Measurements from ENCODE around the gene ANK2.

- TF ChIP-seq GABPA (IDR thresholded peaks at IDR 0.05 in 1 of 2, conservative IDR thresholded peaks at IDR 0.05 in 1 of 2) (no peak), CTCF (IDR thresholded peaks at IDR 0.05; ENCODE audit: low read depth, low read length, missing input control) (no peak), TAF1 (conservative IDR thresholded peaks at IDR 0.05) (no peak), YY1 (IDR thresholded peaks at IDR 0.05) (no peak), MAX (IDR thresholded peaks at IDR 0.05) (no peak), SP1 (IDR thresholded peaks at IDR 0.05) (no peak), ZBTB33 (IDR thresholded peaks at IDR 0.05) (no peak), ATF3 (IDR thresholded peaks at IDR 0.05) (no peak)
Measured at GRCh38 chr4:113103556-113103955, 54.1 kb downstream of the ANK2 start.

Measured in liver (tissue), 3 donors.